Stimulated activated CD8-positive, alpha-beta memory T cell treated with anti-CD3 and anti-CD28 coated beads, Interleukin-15, amount 100 ng/mL, for 1 hour (primary cell): ENCODE results near the gene GSAP.
"Not testable (repeated sequence)": the region's sequence is repeated elsewhere in the genome, so short reads cannot be mapped to it uniquely, and the experiment has no call there.

Source experiments
- DNase-seq: peaks from one replicate; pipeline ENCODE4 v3.0.0-alpha.2; 2020; ENCODE audit warnings: low read depth

GSAP gene

GRCh38 chr7:77415823-77416620 is at the start of gene GSAP:
Gene GSAP (minus strand): TSS chr7:77416349. CDS start chr7:77416321, 28 bp downstream.
- no peak for DNase-seq

DNA sequence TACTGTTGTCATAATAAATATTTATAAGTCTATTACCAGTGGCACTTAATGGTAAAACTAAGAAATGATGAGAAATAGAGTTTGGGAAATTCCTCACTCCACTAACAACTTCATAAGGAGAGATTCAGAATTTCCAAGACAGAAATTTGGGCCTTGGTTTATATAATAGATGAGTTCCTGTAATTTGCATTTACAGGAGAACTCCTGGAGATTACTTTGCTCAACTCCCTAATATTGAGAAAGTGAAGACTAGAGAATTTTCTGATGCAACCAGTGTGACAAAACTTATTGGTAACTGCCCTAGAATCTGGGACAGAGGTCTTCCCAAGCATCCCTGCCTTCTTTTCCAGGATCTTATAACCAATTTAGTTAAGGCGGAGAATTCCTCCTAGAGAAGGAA is 49.1 kb upstream of the GSAP start:
- DNase-seq, result no peak

DNA sequence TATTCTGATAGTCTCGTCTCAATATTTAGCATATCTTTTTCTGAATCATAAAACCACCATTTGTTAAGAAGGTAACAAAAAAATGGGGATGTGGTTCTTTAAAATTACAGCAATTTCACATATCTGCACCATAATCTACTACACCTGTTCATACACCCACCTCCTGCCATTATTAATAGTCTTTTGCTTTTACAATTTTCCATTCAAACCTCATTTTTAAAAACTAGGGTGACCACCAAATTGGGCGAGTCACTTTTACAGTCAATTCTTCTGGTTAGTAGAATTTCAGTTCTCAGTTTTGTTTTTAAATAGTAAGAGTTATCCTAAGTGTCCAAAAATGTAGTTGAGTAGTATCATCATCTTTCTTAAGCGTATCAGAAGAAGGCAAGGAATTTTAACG is 48.4 kb upstream of the GSAP start:
- DNase-seq, result no peak

- not testable (repeated sequence) for DNase-seq
Observed at GRCh38 chr7:77463632-77464031, 47.5 kb upstream of the GSAP start.

- no peak for DNase-seq
Observed at GRCh38 chr7:77461842-77462241, 45.7 kb upstream of the GSAP start.

- no peak for DNase-seq
Observed at GRCh38 chr7:77461246-77461645, 45.1 kb upstream of the GSAP start.

DNA sequence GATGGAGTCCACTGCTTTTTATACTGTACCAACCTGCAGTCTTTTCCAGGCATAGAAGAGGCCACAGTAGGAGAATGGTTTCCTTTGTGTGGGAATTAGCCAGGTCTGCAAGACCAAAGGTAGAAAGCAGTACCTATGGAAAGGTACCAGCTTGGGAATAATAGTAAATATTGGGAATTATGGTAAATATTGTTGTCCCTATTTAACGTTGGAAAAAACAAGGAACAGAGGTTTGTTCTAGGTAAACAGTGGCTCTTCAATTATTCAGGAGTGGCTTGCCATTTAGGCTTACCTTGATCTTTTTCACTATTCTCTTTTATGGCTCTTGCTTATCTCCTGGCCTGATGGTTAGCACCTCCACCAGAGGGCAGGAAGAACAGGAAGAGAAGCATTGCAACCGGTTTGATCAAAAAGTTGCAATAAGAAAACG is 43.9 kb upstream of the GSAP start:
- no peak for DNase-seq

- no peak for DNase-seq
Observed at GRCh38 chr7:77459311-77459726, 43.2 kb upstream of the GSAP start.

DNA sequence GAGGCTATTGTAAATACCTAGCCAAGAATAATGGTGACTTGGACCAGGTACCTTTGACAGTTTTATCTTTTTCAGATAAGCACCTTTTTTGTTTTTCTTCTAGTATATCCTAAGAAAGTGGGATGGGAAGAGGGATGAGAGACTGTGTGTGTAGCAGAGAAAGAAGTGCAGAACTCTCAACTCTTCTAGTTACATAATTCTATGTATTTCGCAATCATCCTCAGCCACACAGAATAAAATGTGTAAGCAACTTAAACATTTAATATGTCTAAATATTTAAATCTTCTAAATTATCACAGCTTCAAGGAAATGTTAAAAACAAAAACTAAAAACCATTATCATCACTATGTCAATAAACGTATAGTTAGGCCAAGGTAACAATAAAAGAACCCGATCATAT is 42.6 kb upstream of the GSAP start:
- no peak for DNase-seq

GRCh38 chr7:77457779-77458178 is 41.6 kb upstream of the GSAP start:
- DNase-seq, result no peak

GRCh38 chr7:77456696-77457095 is 40.5 kb upstream of the GSAP start:
- no peak for DNase-seq

DNA sequence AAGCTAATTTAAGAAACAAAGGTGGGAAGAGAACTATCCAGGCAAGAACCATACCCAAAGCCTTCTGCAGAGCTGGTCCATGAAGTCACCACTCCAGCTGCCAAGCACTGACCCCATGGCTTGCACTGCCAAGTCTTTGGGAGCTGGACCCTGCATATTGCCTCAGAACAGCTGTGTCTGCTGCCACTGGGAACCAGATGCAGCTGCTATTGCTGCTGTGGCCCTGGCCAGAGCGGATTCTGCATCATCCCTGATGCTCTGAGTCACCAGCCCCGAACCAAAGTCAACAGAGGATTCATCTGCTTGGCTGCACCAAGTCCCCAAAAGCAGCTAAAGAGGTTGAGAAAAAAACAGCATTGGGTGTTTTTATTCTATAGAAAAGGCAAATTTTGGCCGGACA is 39.2 kb upstream of the GSAP start:
- DNase-seq, result no peak

GRCh38 chr7:77454802-77455201 is 38.7 kb upstream of the GSAP start:
- no peak for DNase-seq

- DNase-seq, result no peak
Observed at GRCh38 chr7:77453531-77453930, 37.4 kb upstream of the GSAP start.

DNA sequence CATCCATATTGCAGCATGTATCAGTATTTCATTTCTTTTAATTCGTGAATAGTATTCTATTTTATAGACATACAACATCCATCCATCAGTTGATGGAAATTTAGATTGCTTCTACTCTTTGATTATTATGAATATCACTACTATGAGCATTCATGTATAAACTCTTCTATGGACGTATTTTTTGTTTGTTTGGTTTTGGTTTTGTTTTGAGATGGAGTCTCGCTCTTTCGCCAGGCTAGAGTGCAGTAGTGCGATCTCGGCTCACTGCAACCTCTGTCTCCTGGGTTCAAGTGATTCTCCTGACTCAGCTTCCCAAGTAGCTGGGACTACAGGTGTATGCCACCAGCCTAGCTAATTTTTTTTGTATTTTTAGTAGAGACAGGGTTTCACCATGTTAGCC is 35.8 kb upstream of the GSAP start:
- not testable (repeated sequence) for DNase-seq

- DNase-seq, result no peak
Observed at GRCh38 chr7:77450613-77451012, 34.5 kb upstream of the GSAP start.

GRCh38 chr7:77450054-77450453 is 33.9 kb upstream of the GSAP start:
- no peak for DNase-seq

DNA sequence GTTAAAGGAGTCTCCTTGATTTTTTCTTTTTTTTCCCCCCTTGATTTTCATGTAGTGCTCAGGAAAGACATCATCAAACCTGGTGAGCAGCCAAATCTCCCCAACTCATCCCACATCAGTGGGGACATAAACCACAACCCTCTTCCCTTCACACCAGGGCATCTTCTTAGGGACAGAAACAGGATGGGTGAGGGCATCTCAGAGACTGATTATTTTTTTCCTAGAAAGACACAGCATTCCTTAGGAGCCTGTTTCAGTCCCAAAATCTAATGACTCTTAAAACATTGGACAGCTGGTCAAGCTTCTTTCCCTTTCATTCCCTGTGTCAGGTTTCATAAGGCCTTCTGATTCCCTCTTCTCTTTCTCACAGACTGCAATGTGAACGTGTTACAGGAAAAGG is 31.5 kb upstream of the GSAP start:
- DNase-seq, result no peak

DNA sequence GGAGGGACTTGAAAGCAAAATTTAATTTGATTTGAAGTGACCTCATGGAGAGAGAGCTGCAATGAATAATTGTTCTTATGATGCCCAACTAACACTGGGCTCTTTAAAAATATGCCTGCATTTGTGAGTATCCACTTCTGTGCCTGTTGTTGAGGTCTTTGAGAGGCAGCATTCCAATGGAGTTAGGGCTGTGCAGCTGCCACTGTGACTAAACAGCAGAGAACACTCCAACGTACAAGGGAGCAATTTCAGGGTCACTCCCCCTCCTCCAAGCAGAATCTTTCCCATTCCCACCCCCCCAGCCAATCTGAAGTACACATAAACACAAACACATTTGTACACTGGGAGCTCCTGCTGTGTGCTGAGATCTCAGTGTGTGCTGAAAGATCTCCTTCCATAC is 28.0 kb upstream of the GSAP start:
- DNase-seq, result no peak

DNA sequence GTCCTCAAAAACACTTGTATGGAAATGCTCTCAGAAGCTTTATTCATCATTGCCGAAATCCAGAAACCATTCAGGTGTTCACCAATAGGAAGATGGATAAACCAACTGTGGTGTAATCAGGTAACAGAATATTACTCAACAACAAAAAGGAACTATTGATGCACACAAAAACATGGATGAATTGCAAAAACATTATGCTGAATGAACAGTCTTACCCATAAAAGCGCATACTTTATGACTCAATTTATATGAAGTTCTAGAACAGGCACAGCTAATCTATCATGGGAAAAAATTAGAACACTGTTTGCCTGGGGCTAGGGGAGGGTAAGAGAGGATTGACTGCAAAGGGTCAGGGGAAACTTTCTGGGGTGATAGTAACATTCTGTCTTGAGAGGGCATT is 26.9 kb upstream of the GSAP start:
- no peak for DNase-seq

DNA sequence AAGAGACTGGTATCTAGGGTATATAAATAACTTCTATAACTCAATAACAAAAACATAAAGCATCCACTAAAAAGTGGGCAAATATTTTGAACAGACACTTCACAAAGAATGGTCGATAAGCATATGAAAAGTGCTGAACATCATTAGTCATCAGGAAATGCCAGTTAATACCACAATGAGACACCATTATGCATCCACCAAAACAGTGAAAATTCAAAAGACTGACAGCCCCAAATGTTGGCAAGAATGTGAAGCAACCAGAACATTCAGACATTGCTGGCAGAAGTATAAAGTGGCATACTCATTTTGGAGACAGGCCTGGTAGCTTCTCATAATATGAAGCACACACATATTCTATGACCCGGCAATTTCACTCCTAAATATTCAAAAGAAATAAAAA is 26.5 kb upstream of the GSAP start:
- no peak for DNase-seq

DNA sequence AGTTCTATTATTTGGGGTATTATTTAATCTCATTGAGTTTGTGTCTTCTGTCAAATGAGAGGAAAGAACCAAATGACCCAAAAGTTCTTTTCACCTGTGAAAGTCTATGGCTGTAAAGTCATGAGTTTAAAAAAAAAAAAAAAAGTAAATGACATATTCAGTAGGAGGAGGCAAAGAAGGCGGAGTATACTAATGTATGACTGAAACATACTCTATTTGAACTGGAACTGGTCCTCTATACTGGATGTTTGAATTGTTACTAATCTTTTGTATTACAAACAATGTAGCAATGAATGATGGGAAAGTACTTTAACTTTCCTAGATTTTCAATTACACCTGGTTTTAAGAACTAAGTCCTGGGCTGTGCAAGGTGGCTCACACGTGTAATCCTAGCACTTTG is 24.9 kb upstream of the GSAP start:
- DNase-seq, result no peak

- no peak for DNase-seq
Observed at GRCh38 chr7:77439572-77439971, 23.4 kb upstream of the GSAP start.

- DNase-seq, result no peak
Observed at GRCh38 chr7:77438131-77438530, 22.0 kb upstream of the GSAP start.
